Breast epithelium (tissue), 3 donors: ENCODE data around the gene DUS2.

Source experiments
- CTCF ChIP-seq, 3 donors: fragments of 450-650 bp; IDR thresholded peaks; one replicate each; pipeline ENCODE4 v1.5.1; 2016 to 2017; ENCODE audit warnings: antibody characterized with exemption in 3 of 3, mild to moderate bottlenecking in 3 of 3, moderate library complexity in 3 of 3
- POLR2A ChIP-seq: fragments of 450-650 bp; IDR thresholded peaks from one replicate; pipeline ENCODE4 v1.6.1; 2016; ENCODE audit warnings: antibody characterized with exemption, mild to moderate bottlenecking, moderate library complexity
- POLR2AphosphoS5 ChIP-seq, 3 donors: sonication (generic); formaldehyde crosslinking; IDR thresholded peaks; one replicate each; pipeline ENCODE4 v1.6.1; 2017; ENCODE audit warnings: antibody characterized with exemption in 3 of 3

DNA sequence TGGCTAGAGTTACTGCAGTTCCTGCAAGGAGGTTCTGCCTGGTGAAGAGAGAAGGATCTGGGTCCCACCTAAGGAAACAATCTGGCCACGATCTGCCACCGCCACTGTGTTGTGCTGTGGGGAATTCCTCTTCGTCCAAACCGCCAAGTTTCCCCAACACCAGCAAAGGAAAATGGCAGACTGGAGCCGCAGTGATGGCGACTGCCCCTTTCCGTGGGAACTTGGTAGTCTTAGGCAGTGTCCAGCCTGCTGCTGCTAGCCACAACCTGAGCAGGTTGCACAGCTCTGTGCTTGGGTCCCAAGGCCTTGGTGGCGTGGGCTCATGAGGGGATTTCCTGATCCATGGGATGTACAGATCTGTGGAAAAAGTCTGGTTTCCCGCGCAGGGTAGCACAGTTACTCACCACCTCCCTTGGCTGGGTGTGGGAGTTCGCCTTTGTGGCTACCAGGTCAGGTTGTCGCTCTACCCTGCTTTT is 90.7 kb downstream of the DUS2 start:
- TF ChIP-seq CTCF (IDR thresholded peaks at IDR 0.05) (no peak), POLR2A (no peak), POLR2AphosphoS5 (IDR thresholded peaks at IDR 0.05) (no peak)
